Testis (tissue), 3 donors: ENCODE measurements around the gene KLHL29. TPM values are rescaled to one million over a fixed set of nuclear protein-coding genes. Genes with fewer than 3 reads are reported as not detected.

Experiments
- DNase-seq: peaks from one replicate; pipeline ENCODE4 v3.0.0-alpha.2; 2019
- H3K27ac ChIP-seq, 2 donors: fragments of 200-600 bp; sonication (generic); one replicate each; pipeline ENCODE4 v1.5.1; 2019
- H3K27me3 ChIP-seq: fragments of 200-600 bp; sonication (generic); one replicate; pipeline ENCODE4 v1.5.1; 2019
- H3K36me3 ChIP-seq: fragments of 200-600 bp; sonication (generic); one replicate; pipeline ENCODE4 v1.5.1; 2017; ENCODE audit warnings: low read depth; ENCODE audit errors: missing control alignments
- H3K4me1 ChIP-seq: fragments of 200-600 bp; sonication (generic); one replicate; pipeline ENCODE4 v1.5.1; 2019
- H3K4me3 ChIP-seq, 2 donors: fragments of 200-600 bp; sonication (generic); one replicate each; pipeline ENCODE4 v1.5.1; 2017 to 2019
- H3K9me3 ChIP-seq: fragments of 200-600 bp; sonication (generic); one replicate; pipeline ENCODE4 v1.5.1; 2017
- CTCF ChIP-seq, 3 experiments: fragments of 450-650 bp in 2 of 3; fragments of 200-600 bp in 1 of 3; sonication (generic) in 1 of 3; IDR thresholded peaks; one replicate each; pipeline ENCODE4 v1.5.1; 2016 to 2019; ENCODE audit warnings: antibody characterized with exemption in 3 of 3, mild to moderate bottlenecking in 2 of 3, moderate library complexity in 1 of 3
- POLR2A ChIP-seq: fragments of 450-650 bp; IDR thresholded peaks from one replicate; pipeline ENCODE4 v1.6.1; 2017; ENCODE audit warnings: antibody characterized with exemption, mild to moderate bottlenecking, moderate library complexity
- WGBS, 2 donors: methylation state at CpG; one replicate each; pipeline ENCODE4 v1.1.5; 2018; 5-methylcytosine and 5-hydroxymethylcytosine counted together
- intact Hi-C: fragments of 100-400 bp; cut with DNase I; formaldehyde crosslinking; loops from one replicate; pipeline ENCODE4 v1.15.1; 2023; ENCODE audit warnings: low total_unique reads
- polyA plus RNA-seq: library from polyadenylated mRNA; stranded (reverse); fragments of 350-450 nt; fragmentation: Illumina TruSeq; extraction: RNeasy Lipid Tissue Mini Kit (QIAGEN cat#74804); gene quantifications from one replicate; pipeline ENCODE4 v1.2.3, GENCODE V29; 2014; ENCODE audit warnings: low read depth, low replicate concordance; ENCODE audit not compliant: insufficient read depth
- total RNA-seq, 2 donors: library from RNA; depleted of rRNA; stranded (reverse); fragments of >200 nt; gene quantifications; one replicate each; pipeline ENCODE4 v1.2.3, GENCODE V29; 2016

The KLHL29 gene
- total and polyA plus RNA-seq, 3 donors from 2014 or later, result 3.3 to 10.9 (median 7.9) TPM

DNA sequence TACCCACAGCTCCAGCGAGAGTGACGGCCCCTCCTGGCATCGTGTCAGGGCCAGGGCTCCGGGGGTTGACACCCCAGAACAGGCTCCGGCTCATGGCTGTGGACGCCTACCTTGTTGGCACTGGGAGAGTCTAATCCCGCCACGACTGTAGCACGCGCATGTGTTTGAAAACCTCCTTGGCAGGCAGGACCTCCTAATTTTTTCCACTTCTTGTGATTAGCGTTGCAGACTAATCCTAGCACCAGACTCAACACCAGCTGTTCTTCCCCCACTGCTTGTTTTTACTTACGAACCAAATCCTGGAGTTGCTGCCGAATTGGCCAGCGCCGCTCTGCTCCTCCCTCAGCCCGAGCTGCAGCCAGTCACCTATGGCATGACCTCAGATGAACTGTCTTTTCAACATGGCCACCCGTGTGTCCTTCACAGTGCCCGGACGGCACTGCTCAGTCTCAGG, 110.7 kb downstream of the KLHL29 start:
- Histone ChIP-seq H3K4me3 (no peak overlapping the region), H3K9me3 (no peaks in the 10 kb centered on the region), H3K36me3 (no peaks in the 10 kb centered on the region), H3K27ac (no peak overlapping the region), H3K4me1 (peaks cover 7% of the 10 kb centered on the region), H3K27me3 (no peaks in the 10 kb centered on the region)
- WGBS, 2 donors, result 80% methylated on average over 15 to 19 of the region's 19 CpGs
- no peak for DNase-seq
- TF ChIP-seq CTCF (IDR thresholded peaks at IDR 0.05), result no peak
- TF ChIP-seq POLR2A, result no peak
- intact Hi-C loops, result no loop called here

- no peak overlapping the region for H3K27ac ChIP-seq
- TF ChIP-seq POLR2A (no peak), CTCF (IDR thresholded peaks at IDR 0.05) (no peak)
- H3K4me1 ChIP-seq, result peaks cover 12% of the 10 kb centered on the region
- H3K27me3 ChIP-seq, result no peaks in the 10 kb centered on the region
- 86 to 89% methylated on average over 5 of the region's 5 CpGs for WGBS, 2 donors
- no peak for DNase-seq
- intact Hi-C loops, result no loop called here
- no peak overlapping the region for H3K4me3 ChIP-seq
- H3K9me3 ChIP-seq, result no peaks in the 10 kb centered on the region
- H3K36me3 ChIP-seq, result no peaks in the 10 kb centered on the region
Measured at GRCh38 chr2:23496456-23496855, 111.5 kb downstream of the KLHL29 start.

- DNase-seq, result no peak
- 72 to 75% methylated on average over 6 to 7 of the region's 7 CpGs for WGBS, 2 donors
- Histone ChIP-seq H3K27ac (no peak overlapping the region), H3K27me3 (no peaks in the 10 kb centered on the region), H3K9me3 (no peaks in the 10 kb centered on the region), H3K4me3 (no peak overlapping the region), H3K4me1 (peaks cover 18% of the 10 kb centered on the region), H3K36me3 (no peaks in the 10 kb centered on the region)
- intact Hi-C loops, result no loop called here
- TF ChIP-seq CTCF (IDR thresholded peaks at IDR 0.05), result no peak
- TF ChIP-seq POLR2A, result no peak
Measured at GRCh38 chr2:23497063-23497462, 112.1 kb downstream of the KLHL29 start.

- intact Hi-C loops, result no loop called here
- peaks cover 20% of the 10 kb centered on the region for H3K4me1 ChIP-seq
Measured at GRCh38 chr2:23497536-23497935, 112.6 kb downstream of the KLHL29 start.

More at GRCh38 chr2:23497536-23497935, 112.6 kb downstream of the KLHL29 start:
- Histone ChIP-seq H3K4me3 (no peak overlapping the region), H3K27ac (no peak overlapping the region), H3K27me3 (no peaks in the 10 kb centered on the region), H3K36me3 (no peaks in the 10 kb centered on the region), H3K9me3 (no peaks in the 10 kb centered on the region)
- TF ChIP-seq POLR2A (no peak), CTCF (IDR thresholded peaks at IDR 0.05) (no peak)
- DNase-seq, result no peak
- 79 to 84% methylated on average over 6 of the region's 6 CpGs for WGBS, 2 donors
